ENCODE data around the gene MFAP4.

Gene MFAP4, protein sequence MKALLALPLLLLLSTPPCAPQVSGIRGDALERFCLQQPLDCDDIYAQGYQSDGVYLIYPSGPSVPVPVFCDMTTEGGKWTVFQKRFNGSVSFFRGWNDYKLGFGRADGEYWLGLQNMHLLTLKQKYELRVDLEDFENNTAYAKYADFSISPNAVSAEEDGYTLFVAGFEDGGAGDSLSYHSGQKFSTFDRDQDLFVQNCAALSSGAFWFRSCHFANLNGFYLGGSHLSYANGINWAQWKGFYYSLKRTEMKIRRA

DNA sequence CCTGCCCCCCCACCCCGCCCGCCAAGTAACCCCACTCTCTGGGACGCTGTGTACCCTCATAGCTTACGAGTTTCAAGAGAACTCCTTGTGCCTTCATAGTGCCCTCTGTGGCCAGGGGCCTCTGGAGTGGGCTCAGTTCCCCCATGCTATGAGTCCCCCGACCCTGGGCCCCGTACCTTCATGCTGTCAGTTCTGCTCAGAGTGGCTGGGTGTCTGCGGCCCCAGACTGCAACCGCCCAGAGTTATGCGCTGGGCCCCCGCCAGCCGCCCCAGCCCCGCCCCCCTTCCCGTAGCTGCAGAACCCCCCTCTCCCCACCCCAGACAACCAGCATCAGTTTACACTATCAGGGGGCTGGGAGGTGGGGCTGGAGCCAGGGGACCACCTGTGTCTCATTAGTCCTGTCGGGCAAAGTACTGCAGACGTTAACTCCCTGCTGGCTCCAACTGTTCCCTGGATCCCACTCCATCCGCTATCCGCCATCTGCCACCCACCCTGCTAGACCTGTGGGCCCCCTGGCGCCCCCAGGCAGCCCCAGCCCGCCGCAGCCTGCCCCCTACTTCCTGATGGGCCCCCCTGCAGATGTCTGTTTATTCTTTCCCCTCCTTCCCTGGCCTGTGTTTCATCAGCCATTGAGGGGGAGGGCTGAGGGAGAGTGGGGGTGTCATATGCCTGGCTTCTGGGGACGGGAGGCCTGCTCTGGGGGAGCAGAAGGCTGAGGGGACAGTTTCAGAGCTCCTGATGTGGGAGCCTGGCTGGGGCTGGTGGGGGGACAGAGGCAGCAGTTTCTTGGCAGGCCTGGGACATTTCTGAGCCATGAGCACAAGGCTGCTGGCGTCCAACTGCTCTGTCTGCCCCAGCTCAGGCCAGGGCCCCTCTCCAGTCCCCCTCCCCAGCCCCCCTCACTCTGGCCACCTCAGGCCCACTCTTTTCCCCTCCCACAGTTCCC is at the start of gene MFAP4:
Gene MFAP4 (minus strand): TSS at position 217 of the 947 bp plus-strand sequence. CDS start 35 bp downstream, at position 182.
- TF ChIP-seq ZNF274 (IDR thresholded peaks at IDR 0.05; ENCODE audit: low read depth, low read length) = no peak
- no peak within 1 kb of the TSS for H3K4me3 ChIP-seq (ENCODE audit: low read length)

DNA sequence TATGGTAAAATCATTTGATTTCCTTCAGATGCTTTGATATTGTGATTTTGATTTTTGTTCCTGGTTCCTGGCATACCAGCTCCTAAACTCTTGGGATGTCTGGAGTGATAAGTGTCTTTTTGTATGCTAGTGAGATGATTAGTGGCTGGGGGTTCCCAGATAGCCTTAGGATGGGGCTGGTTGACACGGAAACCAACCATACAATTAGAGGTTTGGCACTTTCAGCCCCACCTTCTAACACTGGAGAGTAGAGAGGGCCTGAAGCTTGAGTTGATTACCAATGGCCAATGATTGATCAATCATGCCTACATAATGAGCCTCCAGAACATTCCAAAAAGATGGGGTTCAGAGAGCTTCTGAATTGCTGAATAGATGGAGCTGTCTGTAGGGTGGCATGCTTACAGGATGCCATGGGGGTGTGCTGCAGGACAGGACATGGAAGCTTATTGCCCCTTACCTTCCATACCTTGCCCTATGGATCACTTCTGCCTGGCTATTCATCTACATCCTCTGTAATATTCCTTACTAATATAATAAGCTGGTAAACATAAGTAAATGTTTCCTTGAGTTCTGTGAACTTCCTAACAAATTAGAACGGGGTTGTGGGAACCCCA is 46.8 kb upstream of the MFAP4 start:
- no peak for TF ChIP-seq ZNF274 (IDR thresholded peaks at IDR 0.05; ENCODE audit: low read depth, low read length)
- H3K4me3 ChIP-seq (ENCODE audit: low read length) = no peak overlapping the region

DNA sequence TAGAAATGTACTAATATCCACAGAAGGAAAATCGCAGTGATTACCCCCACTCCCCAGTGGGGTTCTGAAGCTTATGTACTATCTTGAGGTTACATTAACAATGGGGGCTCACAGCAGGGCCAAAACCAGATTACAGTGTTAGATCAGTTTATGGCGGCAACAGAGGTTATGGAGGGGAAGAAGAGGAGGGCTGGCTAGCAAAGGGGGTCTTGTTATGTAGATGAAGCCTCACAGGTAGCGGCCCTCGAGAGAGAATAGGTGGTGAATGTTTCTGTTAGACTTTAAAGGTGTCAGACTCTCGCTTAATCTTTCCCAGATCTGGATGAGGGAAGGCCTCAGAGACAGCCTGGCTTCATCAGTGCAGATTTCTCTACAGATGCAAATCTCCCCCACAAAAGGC is 46.3 kb upstream of the MFAP4 start:
- TF ChIP-seq ZNF274 (IDR thresholded peaks at IDR 0.05; ENCODE audit: low read depth, low read length) = no peak
- no peak overlapping the region for H3K4me3 ChIP-seq (ENCODE audit: low read length)

DNA sequence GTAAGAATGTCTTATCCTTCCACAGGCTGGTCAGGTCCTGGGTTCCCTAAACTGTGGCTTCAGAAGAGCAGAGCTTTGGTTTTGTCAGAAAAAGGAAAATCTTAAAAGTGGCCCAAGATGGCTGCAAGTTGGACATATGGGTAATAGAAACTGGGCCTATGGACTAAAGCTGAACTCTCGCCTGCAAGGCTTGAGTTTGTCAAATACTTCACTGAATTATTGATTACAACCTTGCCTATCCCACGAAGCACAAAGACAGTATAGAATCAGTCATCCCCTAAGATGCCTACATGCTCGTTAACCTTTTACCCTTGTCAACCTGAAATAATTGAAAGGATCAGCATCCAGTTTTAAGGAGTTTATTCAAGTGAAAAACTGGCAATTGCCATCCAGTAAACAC is 44.7 kb upstream of the MFAP4 start:
- TF ChIP-seq ZNF274 (IDR thresholded peaks at IDR 0.05; ENCODE audit: low read depth, low read length) = no peak
- no peak overlapping the region for H3K4me3 ChIP-seq (ENCODE audit: low read length)

DNA sequence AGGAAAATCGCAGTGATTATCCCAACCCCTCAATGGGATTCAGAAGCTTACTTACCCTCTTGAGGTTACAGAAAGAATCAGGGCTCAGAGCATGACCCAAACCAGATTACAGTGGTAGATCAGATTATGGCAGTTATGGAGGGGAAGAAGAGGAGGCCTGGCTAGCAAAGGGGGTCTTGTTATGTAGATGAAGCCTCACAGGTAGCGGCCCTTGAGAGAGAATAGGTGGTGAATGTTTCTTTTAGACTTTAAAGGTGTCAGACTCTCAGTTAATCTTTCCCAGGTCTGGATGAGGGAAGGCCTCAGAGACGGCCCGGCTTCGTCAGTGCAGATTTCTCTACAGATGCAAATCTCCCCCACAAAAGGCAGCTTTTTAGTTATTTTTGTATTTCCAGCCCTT is 39.6 kb upstream of the MFAP4 start:
- TF ChIP-seq ZNF274 (IDR thresholded peaks at IDR 0.05; ENCODE audit: low read depth, low read length) = no peak
- H3K4me3 ChIP-seq (ENCODE audit: low read length) = no peak overlapping the region

DNA sequence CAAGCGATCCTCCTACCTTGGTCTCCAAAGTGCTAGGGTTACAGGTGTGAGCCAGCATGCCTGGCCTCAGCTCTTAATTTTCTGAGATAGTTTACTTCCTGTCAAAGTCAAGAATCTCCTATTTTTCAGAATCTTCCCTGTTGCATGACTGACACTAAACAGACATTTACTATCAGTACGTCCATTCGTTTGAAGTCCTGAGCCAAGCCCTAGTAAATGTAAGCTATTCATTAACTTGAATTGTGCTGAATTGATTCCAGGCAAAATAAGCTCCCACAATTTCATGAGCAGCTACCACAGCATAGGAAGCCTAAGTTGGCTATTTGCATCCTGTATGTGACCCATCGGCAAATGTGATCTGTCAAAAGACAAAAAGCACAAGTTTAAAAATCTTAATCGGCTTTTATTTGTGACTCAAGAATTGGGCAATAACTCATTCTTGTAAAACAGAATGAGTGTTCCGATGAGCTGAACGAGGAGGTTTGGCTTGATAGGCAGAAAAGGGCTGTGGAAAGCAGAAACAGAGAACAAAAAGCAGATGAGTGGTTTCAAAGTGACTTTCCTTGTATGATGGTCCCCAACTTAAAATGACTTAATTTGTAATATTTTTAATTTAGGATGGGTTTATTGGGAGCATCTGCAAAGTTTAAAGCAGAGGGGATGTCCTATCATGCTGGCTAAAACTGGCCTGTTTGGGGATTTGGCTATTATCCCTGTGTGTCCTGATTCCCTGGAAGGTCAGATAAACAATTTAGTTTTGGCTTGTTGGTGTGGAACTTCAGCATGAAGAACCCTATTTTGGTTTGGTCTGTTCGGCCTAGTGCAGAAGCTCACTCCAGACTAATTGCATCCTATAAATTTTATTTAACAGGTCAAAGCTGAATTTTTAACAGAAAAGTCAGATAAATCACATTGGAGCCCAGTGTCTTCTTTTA is 38.2 kb upstream of the MFAP4 start:
- H3K4me3 ChIP-seq (ENCODE audit: low read length) = no peak overlapping the region
- no peak for TF ChIP-seq ZNF274 (IDR thresholded peaks at IDR 0.05; ENCODE audit: low read depth, low read length)

DNA sequence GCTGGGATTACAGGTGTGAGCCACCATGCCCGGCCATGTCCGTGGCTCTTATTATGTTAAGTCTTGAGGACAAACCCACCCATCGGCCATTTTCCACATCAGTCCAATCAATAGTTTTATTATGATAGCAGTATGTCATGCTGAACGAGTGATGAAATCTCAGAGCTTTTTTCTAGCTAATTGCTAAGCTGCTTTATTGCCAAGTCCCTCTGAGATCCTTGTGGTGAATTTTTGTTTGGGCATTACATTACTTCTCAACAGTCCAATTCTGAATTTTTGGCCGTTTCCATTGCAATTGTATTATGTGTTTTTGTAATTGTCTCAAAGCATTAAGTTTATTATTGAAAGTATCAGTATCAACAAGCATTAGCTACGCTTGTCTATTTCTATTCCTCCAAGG is 34.9 kb upstream of the MFAP4 start:
- TF ChIP-seq ZNF274 (IDR thresholded peaks at IDR 0.05; ENCODE audit: low read depth, low read length) = no peak

DNA sequence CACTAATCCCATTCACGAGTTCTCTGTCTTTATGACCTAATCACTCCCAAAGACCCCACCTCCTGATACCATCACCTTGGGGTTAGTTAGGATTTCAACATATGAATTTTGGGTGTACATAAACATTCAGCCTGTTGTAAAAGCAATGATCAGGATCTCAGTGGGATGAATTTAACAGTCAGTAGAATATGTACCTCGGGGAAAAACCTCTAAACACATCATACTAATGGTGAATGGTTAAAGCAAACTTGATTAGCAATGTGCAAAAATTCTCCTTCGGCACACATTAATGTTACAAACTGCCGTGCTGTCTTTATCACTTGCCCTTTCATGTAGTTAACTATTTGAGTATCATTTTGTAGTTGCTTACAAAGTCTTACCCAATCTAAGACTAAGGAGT is 34.2 kb upstream of the MFAP4 start:
- H3K4me3 ChIP-seq (ENCODE audit: low read length) = no peak overlapping the region
- no peak for TF ChIP-seq ZNF274 (IDR thresholded peaks at IDR 0.05; ENCODE audit: low read depth, low read length)

More for the DNA sequence above, 34.9 kb upstream of the MFAP4 start:
- H3K4me3 ChIP-seq (ENCODE audit: low read length) = no peak overlapping the region

DNA sequence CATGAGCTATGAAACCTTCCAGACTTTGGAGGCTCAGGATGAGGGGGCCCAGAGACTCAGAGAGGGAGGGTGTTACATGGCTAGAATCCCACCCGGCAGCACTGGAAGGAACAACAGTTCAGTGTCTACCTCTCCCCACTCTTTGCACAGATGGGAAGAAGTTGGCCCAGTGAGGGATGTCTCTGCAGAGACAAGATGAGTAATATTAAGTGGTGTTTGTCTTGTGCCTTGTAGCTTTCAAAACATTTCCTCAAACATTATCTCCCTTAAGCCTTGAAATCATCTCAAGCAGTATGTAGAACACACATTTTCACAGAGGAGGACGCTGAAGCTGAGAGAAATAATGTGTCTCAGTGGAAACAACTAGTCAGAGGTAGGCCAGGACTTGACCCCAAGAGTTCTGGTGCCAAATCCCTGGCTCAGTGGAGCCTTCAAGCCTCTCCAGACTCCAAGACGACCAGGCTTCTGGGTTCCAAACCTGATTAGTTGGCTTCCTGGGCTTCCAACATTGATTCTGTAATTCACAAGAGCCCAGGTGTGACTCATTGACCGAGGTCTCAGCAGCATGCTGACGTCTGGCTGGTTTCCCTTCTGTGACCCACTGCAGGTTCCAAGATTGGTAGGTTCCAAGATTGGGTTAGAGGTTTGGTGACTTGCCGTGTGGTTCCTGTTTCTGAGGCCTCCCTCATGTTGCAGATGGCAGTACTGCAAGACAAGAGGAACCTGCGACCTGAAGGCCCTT is 31.4 kb upstream of the MFAP4 start:
- no peak overlapping the region for H3K4me3 ChIP-seq (ENCODE audit: low read length)
- TF ChIP-seq ZNF274 (IDR thresholded peaks at IDR 0.05; ENCODE audit: low read depth, low read length) = no peak

DNA sequence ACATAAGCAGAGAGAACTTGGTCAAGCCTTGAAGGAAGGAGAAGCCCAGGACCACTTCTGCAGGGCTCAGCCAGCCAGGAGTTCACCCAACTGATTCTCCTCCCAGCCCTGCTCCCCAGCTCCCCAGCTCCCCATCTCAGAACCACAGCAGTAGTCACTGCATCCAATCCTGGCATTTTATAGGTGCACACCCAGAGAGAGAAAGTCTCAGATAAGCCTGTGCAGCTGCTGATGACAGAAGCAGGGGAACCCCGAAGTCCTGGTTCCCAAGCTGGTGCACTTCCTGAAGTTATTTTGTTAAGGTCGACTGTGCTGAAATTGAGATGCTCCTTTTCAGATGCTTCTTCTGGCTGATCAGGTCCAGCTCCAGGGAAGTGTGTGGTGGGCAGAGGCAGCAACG is 30.6 kb upstream of the MFAP4 start:
- TF ChIP-seq ZNF274 (IDR thresholded peaks at IDR 0.05; ENCODE audit: low read depth, low read length) = no peak
- H3K4me3 ChIP-seq (ENCODE audit: low read length) = no peak overlapping the region

DNA sequence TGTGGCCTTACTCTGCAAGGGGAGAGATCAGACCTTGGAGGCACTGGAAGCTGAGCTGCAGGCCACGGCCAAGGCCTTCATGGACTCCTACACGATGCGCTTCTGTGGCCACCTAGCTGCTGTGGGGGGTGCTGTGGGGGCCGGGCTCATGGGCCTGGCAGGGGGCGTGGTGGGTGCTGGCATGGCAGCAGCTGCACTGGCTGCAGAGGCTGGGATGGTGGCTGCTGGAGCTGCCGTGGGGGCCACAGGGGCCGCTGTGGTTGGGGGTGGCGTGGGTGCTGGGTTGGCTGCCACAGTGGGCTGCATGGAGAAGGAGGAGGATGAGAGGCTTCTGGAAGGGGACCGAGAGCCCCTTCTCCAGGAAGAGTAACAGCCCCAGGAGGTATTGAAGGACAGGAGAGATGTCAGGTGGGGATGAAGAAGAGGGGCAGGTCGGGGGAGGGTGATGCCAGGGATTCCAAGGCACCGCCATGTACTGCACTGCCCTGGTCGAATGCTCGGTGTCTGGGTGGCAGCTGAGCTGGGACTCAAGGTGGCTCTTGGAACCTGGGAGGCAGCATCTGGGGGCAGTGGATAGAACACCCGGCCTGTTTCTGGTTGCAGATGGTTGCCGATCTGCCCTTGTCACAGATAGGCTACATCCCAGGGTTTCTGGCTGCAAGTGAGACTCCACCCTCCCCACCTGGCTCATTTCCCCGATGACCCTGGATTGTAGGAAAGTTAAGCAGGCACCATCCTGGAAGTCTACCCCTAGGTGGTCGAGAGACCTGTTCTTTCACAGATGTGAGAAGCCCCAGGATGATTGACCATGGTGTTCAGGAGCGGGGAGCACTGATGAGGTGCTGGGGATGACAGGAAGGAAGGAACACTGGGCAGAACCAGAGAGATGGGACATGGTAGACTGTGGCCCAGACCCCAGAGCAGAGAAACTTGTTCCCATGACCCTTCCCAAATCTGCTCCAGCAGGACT is 29.1 kb upstream of the MFAP4 start:
- no peak for TF ChIP-seq ZNF274 (IDR thresholded peaks at IDR 0.05; ENCODE audit: low read depth, low read length)

DNA sequence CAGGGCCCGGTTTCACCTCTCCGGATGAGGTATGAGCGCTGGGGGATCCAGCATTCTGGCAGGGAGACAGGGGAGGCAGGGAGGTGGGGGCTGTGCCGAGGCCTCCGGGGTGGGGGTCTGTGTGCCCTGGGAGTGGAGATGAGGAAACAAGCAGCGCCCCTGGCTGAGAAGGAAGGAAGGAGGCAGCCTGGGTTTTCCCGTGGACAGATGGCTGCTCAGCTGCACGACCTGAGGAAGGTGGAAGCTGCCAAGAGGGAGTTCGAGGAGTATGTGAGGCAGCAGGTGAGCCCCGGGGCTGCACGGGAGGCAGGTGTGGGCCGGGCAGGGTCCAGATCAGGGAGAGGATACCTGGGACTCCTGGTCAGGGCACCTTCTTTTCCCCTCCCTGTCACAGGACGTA is 28.3 kb upstream of the MFAP4 start:
- TF ChIP-seq ZNF274 (IDR thresholded peaks at IDR 0.05; ENCODE audit: low read depth, low read length) = no peak
- H3K4me3 ChIP-seq (ENCODE audit: low read length) = no peak overlapping the region

More for the DNA sequence above, 29.1 kb upstream of the MFAP4 start:
- H3K4me3 ChIP-seq (ENCODE audit: low read length) = no peak overlapping the region

Data from GM08714 (cell line).